ENCODE data around the gene GET3. TPM values are rescaled to one million over a fixed set of nuclear protein-coding genes. Genes with fewer than 3 reads are reported as not detected.

Gene GET3
- total and polyA plus RNA-seq, 2 of the 13 experiments (the other 11 are each of a cell fraction or from before 2014, with no cell fraction given), result 57.7 to 59.4 TPM

DNA sequence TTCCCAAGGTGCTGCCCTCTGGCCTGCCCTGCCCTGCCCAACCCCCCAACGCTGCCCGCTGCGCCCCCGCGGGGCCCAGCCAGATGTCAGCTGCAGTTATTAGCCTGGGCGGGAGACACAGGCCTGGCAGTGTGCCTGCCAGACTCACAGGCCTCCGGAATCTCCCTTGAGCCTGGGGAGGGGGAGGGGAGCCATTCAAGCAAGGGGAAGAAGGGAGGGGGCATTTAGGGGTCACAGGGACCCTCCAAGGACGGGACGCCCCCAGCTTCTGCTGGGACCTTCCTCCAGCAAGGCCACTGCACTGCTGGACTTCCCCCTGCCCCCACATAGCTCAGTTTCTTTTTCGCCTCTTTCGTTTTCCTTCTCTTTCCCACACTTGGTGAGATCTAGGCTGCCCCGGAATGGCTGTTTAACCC lies 51.4 kb downstream of the GET3 start (continued):
- TF ChIP-seq FOXA3 (CRISPR knock-in tag; IDR thresholded peaks at IDR 0.05), result 0 out of 2 replicates have a peak, but pooled peaks have one; percentile 4
- TF ChIP-seq, protein P1, sequence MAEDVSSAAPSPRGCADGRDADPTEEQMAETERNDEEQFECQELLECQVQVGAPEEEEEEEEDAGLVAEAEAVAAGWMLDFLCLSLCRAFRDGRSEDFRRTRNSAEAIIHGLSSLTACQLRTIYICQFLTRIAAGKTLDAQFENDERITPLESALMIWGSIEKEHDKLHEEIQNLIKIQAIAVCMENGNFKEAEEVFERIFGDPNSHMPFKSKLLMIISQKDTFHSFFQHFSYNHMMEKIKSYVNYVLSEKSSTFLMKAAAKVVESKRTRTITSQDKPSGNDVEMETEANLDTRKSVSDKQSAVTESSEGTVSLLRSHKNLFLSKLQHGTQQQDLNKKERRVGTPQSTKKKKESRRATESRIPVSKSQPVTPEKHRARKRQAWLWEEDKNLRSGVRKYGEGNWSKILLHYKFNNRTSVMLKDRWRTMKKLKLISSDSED (CRISPR knock-in tag; IDR thresholded peaks at IDR 0.05), result no peak
- no peak for TF ChIP-seq MBD4 (IDR thresholded peaks at IDR 0.05; ENCODE audit: borderline replicate concordance, low read length)
- no peak for TF ChIP-seq SSRP1 (CRISPR knock-in tag; IDR thresholded peaks at IDR 0.05)
- peak; percentile 49; the same call in 1 of the 2 replicates for TF ChIP-seq ZNF792 (CRISPR knock-in tag; IDR thresholded peaks at IDR 0.05)
- peak; percentile 52; the same call in 1 of the 2 replicates for TF ChIP-seq ZNF749 (CRISPR knock-in tag; IDR thresholded peaks at IDR 0.05; ENCODE audit: borderline replicate concordance)
- no peak for TF ChIP-seq ZNF234 (CRISPR knock-in tag; conservative IDR thresholded peaks at IDR 0.05)
- TF ChIP-seq HNRNPH1 (optimal IDR thresholded peaks at IDR 0.05; ENCODE audit: low read depth, low read length), result no peak
- TF ChIP-seq HNRNPK (IDR thresholded peaks at IDR 0.05; ENCODE audit: low read depth, low read length, poor library complexity, severe bottlenecking), result no peak
- no peak for TF ChIP-seq ZNF780A (CRISPR knock-in tag; IDR thresholded peaks at IDR 0.05)
- peak; percentile 55; the same call in 1 of the 2 replicates for TF ChIP-seq PHF21A (CRISPR knock-in tag; IDR thresholded peaks at IDR 0.05)
- TF ChIP-seq, protein P2, sequence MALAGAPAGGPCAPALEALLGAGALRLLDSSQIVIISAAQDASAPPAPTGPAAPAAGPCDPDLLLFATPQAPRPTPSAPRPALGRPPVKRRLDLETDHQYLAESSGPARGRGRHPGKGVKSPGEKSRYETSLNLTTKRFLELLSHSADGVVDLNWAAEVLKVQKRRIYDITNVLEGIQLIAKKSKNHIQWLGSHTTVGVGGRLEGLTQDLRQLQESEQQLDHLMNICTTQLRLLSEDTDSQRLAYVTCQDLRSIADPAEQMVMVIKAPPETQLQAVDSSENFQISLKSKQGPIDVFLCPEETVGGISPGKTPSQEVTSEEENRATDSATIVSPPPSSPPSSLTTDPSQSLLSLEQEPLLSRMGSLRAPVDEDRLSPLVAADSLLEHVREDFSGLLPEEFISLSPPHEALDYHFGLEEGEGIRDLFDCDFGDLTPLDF (CRISPR knock-in tag; IDR thresholded peaks at IDR 0.05), result no peak
- TF ChIP-seq, protein P3, sequence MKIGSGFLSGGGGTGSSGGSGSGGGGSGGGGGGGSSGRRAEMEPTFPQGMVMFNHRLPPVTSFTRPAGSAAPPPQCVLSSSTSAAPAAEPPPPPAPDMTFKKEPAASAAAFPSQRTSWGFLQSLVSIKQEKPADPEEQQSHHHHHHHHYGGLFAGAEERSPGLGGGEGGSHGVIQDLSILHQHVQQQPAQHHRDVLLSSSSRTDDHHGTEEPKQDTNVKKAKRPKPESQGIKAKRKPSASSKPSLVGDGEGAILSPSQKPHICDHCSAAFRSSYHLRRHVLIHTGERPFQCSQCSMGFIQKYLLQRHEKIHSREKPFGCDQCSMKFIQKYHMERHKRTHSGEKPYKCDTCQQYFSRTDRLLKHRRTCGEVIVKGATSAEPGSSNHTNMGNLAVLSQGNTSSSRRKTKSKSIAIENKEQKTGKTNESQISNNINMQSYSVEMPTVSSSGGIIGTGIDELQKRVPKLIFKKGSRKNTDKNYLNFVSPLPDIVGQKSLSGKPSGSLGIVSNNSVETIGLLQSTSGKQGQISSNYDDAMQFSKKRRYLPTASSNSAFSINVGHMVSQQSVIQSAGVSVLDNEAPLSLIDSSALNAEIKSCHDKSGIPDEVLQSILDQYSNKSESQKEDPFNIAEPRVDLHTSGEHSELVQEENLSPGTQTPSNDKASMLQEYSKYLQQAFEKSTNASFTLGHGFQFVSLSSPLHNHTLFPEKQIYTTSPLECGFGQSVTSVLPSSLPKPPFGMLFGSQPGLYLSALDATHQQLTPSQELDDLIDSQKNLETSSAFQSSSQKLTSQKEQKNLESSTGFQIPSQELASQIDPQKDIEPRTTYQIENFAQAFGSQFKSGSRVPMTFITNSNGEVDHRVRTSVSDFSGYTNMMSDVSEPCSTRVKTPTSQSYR (CRISPR knock-in tag; IDR thresholded peaks at IDR 0.05; ENCODE audit: borderline replicate concordance), result peak; percentile 87
- TF ChIP-seq, protein P4, sequence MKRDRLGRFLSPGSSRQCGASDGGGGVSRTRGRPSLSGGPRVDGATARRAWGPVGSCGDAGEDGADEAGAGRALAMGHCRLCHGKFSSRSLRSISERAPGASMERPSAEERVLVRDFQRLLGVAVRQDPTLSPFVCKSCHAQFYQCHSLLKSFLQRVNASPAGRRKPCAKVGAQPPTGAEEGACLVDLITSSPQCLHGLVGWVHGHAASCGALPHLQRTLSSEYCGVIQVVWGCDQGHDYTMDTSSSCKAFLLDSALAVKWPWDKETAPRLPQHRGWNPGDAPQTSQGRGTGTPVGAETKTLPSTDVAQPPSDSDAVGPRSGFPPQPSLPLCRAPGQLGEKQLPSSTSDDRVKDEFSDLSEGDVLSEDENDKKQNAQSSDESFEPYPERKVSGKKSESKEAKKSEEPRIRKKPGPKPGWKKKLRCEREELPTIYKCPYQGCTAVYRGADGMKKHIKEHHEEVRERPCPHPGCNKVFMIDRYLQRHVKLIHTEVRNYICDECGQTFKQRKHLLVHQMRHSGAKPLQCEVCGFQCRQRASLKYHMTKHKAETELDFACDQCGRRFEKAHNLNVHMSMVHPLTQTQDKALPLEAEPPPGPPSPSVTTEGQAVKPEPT (CRISPR knock-in tag; IDR thresholded peaks at IDR 0.05; ENCODE audit: low read depth), result 0 out of 2 replicates have a peak, but pooled peaks have one; percentile 6
- TF ChIP-seq, protein P5, sequence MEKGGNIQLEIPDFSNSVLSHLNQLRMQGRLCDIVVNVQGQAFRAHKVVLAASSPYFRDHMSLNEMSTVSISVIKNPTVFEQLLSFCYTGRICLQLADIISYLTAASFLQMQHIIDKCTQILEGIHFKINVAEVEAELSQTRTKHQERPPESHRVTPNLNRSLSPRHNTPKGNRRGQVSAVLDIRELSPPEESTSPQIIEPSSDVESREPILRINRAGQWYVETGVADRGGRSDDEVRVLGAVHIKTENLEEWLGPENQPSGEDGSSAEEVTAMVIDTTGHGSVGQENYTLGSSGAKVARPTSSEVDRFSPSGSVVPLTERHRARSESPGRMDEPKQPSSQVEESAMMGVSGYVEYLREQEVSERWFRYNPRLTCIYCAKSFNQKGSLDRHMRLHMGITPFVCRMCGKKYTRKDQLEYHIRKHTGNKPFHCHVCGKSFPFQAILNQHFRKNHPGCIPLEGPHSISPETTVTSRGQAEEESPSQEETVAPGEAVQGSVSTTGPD (CRISPR knock-in tag; IDR thresholded peaks at IDR 0.05), result no peak
- no peak for TF ChIP-seq SMYD3 (CRISPR knock-in tag; IDR thresholded peaks at IDR 0.05)
- TF ChIP-seq, protein P6, sequence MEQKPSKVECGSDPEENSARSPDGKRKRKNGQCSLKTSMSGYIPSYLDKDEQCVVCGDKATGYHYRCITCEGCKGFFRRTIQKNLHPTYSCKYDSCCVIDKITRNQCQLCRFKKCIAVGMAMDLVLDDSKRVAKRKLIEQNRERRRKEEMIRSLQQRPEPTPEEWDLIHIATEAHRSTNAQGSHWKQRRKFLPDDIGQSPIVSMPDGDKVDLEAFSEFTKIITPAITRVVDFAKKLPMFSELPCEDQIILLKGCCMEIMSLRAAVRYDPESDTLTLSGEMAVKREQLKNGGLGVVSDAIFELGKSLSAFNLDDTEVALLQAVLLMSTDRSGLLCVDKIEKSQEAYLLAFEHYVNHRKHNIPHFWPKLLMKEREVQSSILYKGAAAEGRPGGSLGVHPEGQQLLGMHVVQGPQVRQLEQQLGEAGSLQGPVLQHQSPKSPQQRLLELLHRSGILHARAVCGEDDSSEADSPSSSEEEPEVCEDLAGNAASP (CRISPR knock-in tag; IDR thresholded peaks at IDR 0.05; ENCODE audit: borderline replicate concordance), result 0 out of 2 replicates have a peak, but pooled peaks have one; percentile 31
- peak; percentile 33; the same call in 1 of the 2 replicates for TF ChIP-seq PHF8 (CRISPR knock-in tag; IDR thresholded peaks at IDR 0.05)
- TF ChIP-seq, protein P7, sequence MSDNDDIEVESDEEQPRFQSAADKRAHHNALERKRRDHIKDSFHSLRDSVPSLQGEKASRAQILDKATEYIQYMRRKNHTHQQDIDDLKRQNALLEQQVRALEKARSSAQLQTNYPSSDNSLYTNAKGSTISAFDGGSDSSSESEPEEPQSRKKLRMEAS (IDR thresholded peaks at IDR 0.05), result no peak

Data from HepG2 (cell line).